ENCODE measurements around the gene POTEH.
"Not testable (repeated sequence)": the region's sequence is repeated elsewhere in the genome, so short reads cannot be mapped to it uniquely, and the experiment has no call there.

DNA sequence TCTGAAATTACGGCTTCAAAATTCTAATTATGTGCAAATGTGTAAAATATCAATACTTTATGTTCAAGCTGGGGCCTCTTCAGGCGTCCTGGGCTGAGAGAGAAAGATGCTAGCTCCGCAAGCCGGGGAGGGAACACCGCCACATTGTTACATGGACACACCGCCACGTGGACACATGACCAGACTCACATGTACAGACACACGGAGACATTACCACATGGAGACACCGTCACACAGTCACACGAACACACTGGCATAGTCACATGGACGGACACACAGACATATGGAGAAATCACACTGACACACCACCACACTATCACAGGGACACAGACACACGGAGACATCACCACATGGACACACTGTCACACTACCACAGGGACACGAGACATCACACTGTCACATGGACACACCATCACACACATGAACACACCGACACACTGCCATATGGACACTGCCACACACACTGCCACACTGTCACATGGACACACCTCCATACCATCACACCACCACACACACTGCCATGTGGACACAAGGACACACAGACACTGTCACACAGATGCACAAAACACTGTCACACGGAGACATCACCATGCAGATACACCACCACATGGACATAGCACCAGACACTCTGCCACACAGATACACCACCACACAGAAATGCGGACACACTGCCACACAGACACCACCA is 58.0 kb downstream of the POTEH start:
- TF ChIP-seq EZH2 (IDR thresholded peaks at IDR 0.05; ENCODE audit: insufficient read depth, poor library complexity, severe bottlenecking); EZH2phosphoT487 (IDR thresholded peaks at IDR 0.05; ENCODE audit: insufficient read depth, low read depth): not testable (repeated sequence)

All from GM23248 (cell line).